Sigmoid colon (tissue), 7 donors: Measurements from ENCODE around the gene ATG3. TPM values are rescaled to one million over a fixed set of nuclear protein-coding genes. Genes with fewer than 3 reads are reported as not detected.

Source experiments
- DNase-seq: peaks from one replicate; pipeline ENCODE4 v3.0.0-alpha.2; 2019
- H3K27ac ChIP-seq, 4 donors: fragments of 200-600 bp; sonication (generic); one replicate each; pipeline ENCODE4 v1.5.1; 2016 to 2019; ENCODE audit warnings: mild to moderate bottlenecking in 1 of 4
- H3K27me3 ChIP-seq, 3 donors: fragments of 200-600 bp; sonication (generic); one replicate each; pipeline ENCODE4 v1.5.1; 2019; ENCODE audit warnings: mild to moderate bottlenecking in 1 of 3
- H3K36me3 ChIP-seq, 4 donors: fragments of 200-600 bp; sonication (generic); one replicate each; pipeline ENCODE4 v1.5.1; 2016 to 2019
- H3K4me1 ChIP-seq, 4 donors: fragments of 200-600 bp; sonication (generic); one replicate each; pipeline ENCODE4 v1.5.1; 2017 to 2019
- H3K4me3 ChIP-seq, 4 donors: fragments of 200-600 bp; sonication (generic); one replicate each; pipeline ENCODE4 v1.5.1; 2017 to 2019; ENCODE audit warnings: mild to moderate bottlenecking in 2 of 4, moderate library complexity in 1 of 4
- H3K9me3 ChIP-seq, 4 donors: fragments of 200-600 bp in 3 of 4; sonication (generic) in 3 of 4; one replicate each; pipeline versions ENCODE4 v1.5.1 to v1.6.1; 2013 to 2019
- CTCF ChIP-seq, 4 experiments: fragments of 450-650 bp in 3 of 4; fragments of 200-600 bp in 1 of 4; IDR thresholded peaks; one replicate each; pipeline ENCODE4 v1.5.1; 2016 to 2019; ENCODE audit warnings: antibody characterized with exemption in 4 of 4, mild to moderate bottlenecking in 3 of 4, moderate library complexity in 2 of 4
- EP300 ChIP-seq, 4 donors: sonication (generic); formaldehyde crosslinking; IDR thresholded peaks; one replicate each; pipeline ENCODE4 v1.6.1; 2017; ENCODE audit warnings: antibody characterized with exemption in 4 of 4
- POLR2A ChIP-seq, 2 donors: fragments of 450-650 bp; IDR thresholded peaks; one replicate each; pipeline ENCODE4 v1.6.1; 2016; ENCODE audit warnings: antibody characterized with exemption in 2 of 2, mild to moderate bottlenecking in 2 of 2, moderate library complexity in 2 of 2
- POLR2AphosphoS5 ChIP-seq, 4 donors: sonication (generic); formaldehyde crosslinking; IDR thresholded peaks; one replicate each; pipeline ENCODE4 v1.6.1; 2017; ENCODE audit warnings: antibody characterized with exemption in 4 of 4
- WGBS, 2 donors: extraction: QIAGEN DNeasy Blood & Tissue Kit; methylation state at CpG; one replicate each; pipeline ENCODE4 v1.1.7; 2013; 5-methylcytosine and 5-hydroxymethylcytosine counted together
- intact Hi-C: fragments of 100-400 bp; cut with DNase I; formaldehyde crosslinking; loops from one replicate; pipeline ENCODE4 v1.15.1; 2023
- polyA plus RNA-seq, 3 donors: library from polyadenylated mRNA; stranded (reverse); fragments of 200-250 nt; gene quantifications; one replicate each; pipeline ENCODE4 v1.2.3, GENCODE V29; 2013
- total RNA-seq, 4 donors: library from RNA; depleted of rRNA; stranded (reverse); fragments of >200 nt; gene quantifications; one replicate each; pipeline ENCODE4 v1.1.0, GENCODE V29; 2016
- donor health status: healthy with polysubstance abuse.
- donor health status: Bipolar disorder and iron deficiency.
- donor health status: healthy.

The ATG3 gene
- total and polyA plus RNA-seq, 7 donors, result 28.0 to 75.1 (median 49.5) TPM

DNA sequence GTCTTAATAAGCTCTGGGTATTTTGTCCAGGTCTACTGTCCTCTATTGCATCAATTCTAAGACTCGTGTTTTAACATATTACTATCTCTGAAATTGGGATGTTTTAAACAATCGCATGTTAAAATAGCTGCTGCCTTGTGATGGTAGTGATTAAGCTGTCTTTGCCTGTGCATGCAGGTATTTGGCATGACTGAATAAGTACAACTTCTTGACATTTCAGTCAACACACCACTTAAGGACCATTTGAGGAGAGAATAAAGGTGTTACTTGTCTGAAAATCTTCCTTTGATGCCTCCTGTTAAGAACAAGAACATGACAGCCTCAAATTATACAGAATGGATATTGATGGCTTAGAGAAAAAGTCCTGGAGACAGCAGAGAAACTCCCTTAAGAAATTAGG lies 33.1 kb upstream of the ATG3 start:
- Histone ChIP-seq H3K27me3 (no peaks in the 10 kb centered on the region), H3K27ac (no peak overlapping the region), H3K36me3 (peaks cover 0 to 34% (median 4%) of the 10 kb centered on the region in 4 donors), H3K4me1 (no peaks in the 10 kb centered on the region), H3K4me3 (no peak overlapping the region), H3K9me3 (no peaks in the 10 kb centered on the region)
- TF ChIP-seq CTCF (IDR thresholded peaks at IDR 0.05), result no peak
- TF ChIP-seq EP300 (IDR thresholded peaks at IDR 0.05), result no peak
- TF ChIP-seq POLR2AphosphoS5 (IDR thresholded peaks at IDR 0.05), result no peak
- TF ChIP-seq POLR2A (IDR thresholded peaks at IDR 0.05), result no peak
- intact Hi-C loops, result no loop called here
- DNase-seq, result no peak
- WGBS, 2 donors, result 95 to 97% methylated on average over 2 of the region's 2 CpGs

DNA sequence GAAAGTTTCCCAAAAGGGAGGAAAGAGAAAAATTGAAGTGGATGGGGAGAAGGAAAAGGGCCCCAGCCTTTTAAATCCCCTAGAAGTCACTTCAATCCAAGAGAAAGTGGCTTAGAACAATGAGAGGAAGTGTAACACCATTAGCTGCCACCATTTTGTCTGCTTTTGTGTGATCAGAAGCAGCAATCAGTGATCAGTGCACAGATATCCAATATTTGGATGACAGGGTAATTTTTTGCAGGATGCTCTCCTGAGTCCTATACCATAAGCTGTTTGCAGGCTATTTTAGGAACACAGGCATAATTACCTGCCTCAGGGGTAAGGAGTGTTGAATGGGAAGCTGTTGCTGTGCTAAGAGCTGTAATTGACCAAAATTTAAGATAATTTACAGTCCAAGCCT lies 31.5 kb upstream of the ATG3 start:
- intact Hi-C loops, result no loop called here

DNA sequence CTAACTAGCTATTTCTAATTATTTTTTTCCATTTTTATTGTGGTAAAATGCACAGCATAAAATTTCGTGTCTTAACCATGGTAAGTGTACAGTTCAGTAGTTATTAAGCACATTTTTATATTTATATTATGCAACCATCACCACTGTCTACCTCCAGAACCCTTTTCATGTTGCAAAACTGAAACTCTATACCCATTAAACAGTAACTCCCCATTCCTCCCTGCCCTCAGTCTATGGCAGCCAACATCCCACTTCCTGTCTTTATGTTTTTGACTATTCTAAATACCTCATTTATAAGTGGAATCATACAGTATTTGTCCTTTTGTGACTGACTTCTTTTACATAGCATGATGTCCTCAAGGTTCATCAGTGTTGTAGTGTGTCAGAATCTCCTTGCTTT lies 25.6 kb upstream of the ATG3 start:
- intact Hi-C loops, result no loop called here
- 91 to 93% methylated on average over 1 of the region's 1 CpG for WGBS, 2 donors
- Histone ChIP-seq H3K4me1 (peaks cover 0 to 9% (median 0%) of the 10 kb centered on the region in 4 donors), H3K27ac (no peak overlapping the region), H3K36me3 (peaks cover 0 to 54% (median 10%) of the 10 kb centered on the region in 4 donors), H3K9me3 (no peaks in the 10 kb centered on the region), H3K4me3 (no peak overlapping the region), H3K27me3 (no peaks in the 10 kb centered on the region)
- no peak for DNase-seq
- TF ChIP-seq POLR2A (IDR thresholded peaks at IDR 0.05), result no peak
- no peak for TF ChIP-seq POLR2AphosphoS5 (IDR thresholded peaks at IDR 0.05)
- TF ChIP-seq CTCF (IDR thresholded peaks at IDR 0.05), result no peak
- TF ChIP-seq EP300 (IDR thresholded peaks at IDR 0.05), result no peak

More for the DNA sequence above, 31.5 kb upstream of the ATG3 start:
- no peak for TF ChIP-seq EP300 (IDR thresholded peaks at IDR 0.05)
- no peak for TF ChIP-seq CTCF (IDR thresholded peaks at IDR 0.05)
- no peak for TF ChIP-seq POLR2A (IDR thresholded peaks at IDR 0.05)
- TF ChIP-seq POLR2AphosphoS5 (IDR thresholded peaks at IDR 0.05), result no peak
- Histone ChIP-seq H3K27ac (no peak overlapping the region), H3K4me3 (no peak overlapping the region), H3K36me3 (peaks cover 0 to 28% (median 4%) of the 10 kb centered on the region in 4 donors), H3K27me3 (no peaks in the 10 kb centered on the region), H3K9me3 (no peaks in the 10 kb centered on the region), H3K4me1 (no peaks in the 10 kb centered on the region)
- no peak for DNase-seq

- Histone ChIP-seq H3K4me3 (no peak overlapping the region), H3K27me3 (no peaks in the 10 kb centered on the region), H3K9me3 (no peaks in the 10 kb centered on the region), H3K27ac (peak overlapping the region in 1 of 4 donors; percentile 37), H3K36me3 (peaks cover 0 to 57% (median 10%) of the 10 kb centered on the region in 4 donors), H3K4me1 (peaks cover 0 to 9% (median 0%) of the 10 kb centered on the region in 4 donors)
- TF ChIP-seq CTCF (IDR thresholded peaks at IDR 0.05) (no peak), POLR2A (IDR thresholded peaks at IDR 0.05) (no peak), EP300 (IDR thresholded peaks at IDR 0.05) (no peak), POLR2AphosphoS5 (IDR thresholded peaks at IDR 0.05) (no peak)
- intact Hi-C loops, result no loop called here
- no peak for DNase-seq
Measured at GRCh38 chr3:112585782-112586181, 24.0 kb upstream of the ATG3 start.

DNA sequence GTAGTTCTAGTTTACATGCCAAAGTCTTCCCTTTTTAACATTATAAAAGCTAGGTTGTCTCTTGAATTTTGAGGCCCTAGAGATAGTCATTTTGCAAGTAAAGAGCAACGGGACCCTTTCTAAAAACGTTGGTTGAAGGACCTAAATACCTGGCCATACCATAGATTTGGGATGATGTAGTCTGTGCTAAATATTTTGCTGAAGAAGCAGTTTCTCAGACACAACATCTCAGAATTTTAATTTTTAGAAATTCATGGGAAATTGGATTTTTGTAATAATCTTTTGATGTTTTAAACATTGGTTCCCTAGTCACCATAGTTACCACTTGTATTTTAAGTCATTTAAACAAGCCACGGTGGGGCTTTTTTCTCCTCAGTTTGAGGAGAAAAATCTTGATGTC lies 21.3 kb upstream of the ATG3 start:
- peaks cover 0 to 72% (median 10%) of the 10 kb centered on the region in 4 donors for H3K36me3 ChIP-seq
- no peaks in the 10 kb centered on the region for H3K9me3 ChIP-seq
- TF ChIP-seq CTCF (IDR thresholded peaks at IDR 0.05) (no peak), POLR2AphosphoS5 (IDR thresholded peaks at IDR 0.05) (no peak), EP300 (IDR thresholded peaks at IDR 0.05) (no peak), POLR2A (IDR thresholded peaks at IDR 0.05) (no peak)
- H3K27me3 ChIP-seq, result no peaks in the 10 kb centered on the region
- no peak overlapping the region for H3K27ac ChIP-seq
- peaks cover 0 to 9% (median 0%) of the 10 kb centered on the region in 4 donors for H3K4me1 ChIP-seq
- no peak overlapping the region for H3K4me3 ChIP-seq
- no peak for DNase-seq
- WGBS, 2 donors, result 78 to 81% methylated on average over 3 of the region's 3 CpGs
- intact Hi-C loops, result loop anchor here (5.0 kb wide), 2 partner anchors 59 to 399 kb away; partner anchors contain the start of gene CCDC80
